NCI-H1694 (cell line): ENCODE data around the gene PALLD.

Experiments
- DNase-seq: peaks from one replicate; lab custom pipeline; 2025; lab: John Stamatoyannopoulos, UW

The PALLD gene

GRCh38 chr4:168648494-168648893 is 151.6 kb downstream of the PALLD start:
- no peak for DNase-seq

GRCh38 chr4:168648929-168649328 is 152.1 kb downstream of the PALLD start:
- DNase-seq, result no peak

GRCh38 chr4:168651374-168651773 is 154.5 kb downstream of the PALLD start:
- no peak for DNase-seq

GRCh38 chr4:168651864-168652263 is 155.0 kb downstream of the PALLD start:
- no peak for DNase-seq

- no peak for DNase-seq
Observed at GRCh38 chr4:168652755-168653154, 155.9 kb downstream of the PALLD start.

- no peak for DNase-seq
Observed at GRCh38 chr4:168654104-168654847, 157.4 kb downstream of the PALLD start.

- DNase-seq, result no peak
Observed at GRCh38 chr4:168654848-168655174, 158.0 kb downstream of the PALLD start.

GRCh38 chr4:168655182-168655581 is 158.3 kb downstream of the PALLD start:
- DNase-seq, result no peak

GRCh38 chr4:168656055-168656660 is 159.3 kb downstream of the PALLD start:
- peak; percentile 14 for DNase-seq

GRCh38 chr4:168656946-168657473 is 160.2 kb downstream of the PALLD start:
- no peak for DNase-seq

GRCh38 chr4:168658751-168659150 is 161.9 kb downstream of the PALLD start:
- DNase-seq, result no peak

GRCh38 chr4:168659741-168660465 is 163.1 kb downstream of the PALLD start:
- DNase-seq, result no peak

- DNase-seq, result no peak
Observed at GRCh38 chr4:168662297-168662984, 165.6 kb downstream of the PALLD start.

- no peak for DNase-seq
Observed at GRCh38 chr4:168664242-168664891, 167.5 kb downstream of the PALLD start.

- DNase-seq, result no peak
Observed at GRCh38 chr4:168666531-168666930, 169.7 kb downstream of the PALLD start.

GRCh38 chr4:168667376-168667775 is 170.5 kb downstream of the PALLD start:
- DNase-seq, result no peak

- DNase-seq, result no peak
Observed at GRCh38 chr4:168667921-168668320, 171.1 kb downstream of the PALLD start.

GRCh38 chr4:168673476-168673875 is 176.6 kb downstream of the PALLD start:
- DNase-seq, result no peak

- no peak for DNase-seq
Observed at GRCh38 chr4:168674077-168674747, 177.4 kb downstream of the PALLD start.

GRCh38 chr4:168674866-168675265 is 178.0 kb downstream of the PALLD start:
- DNase-seq, result no peak

- DNase-seq, result no peak
Observed at GRCh38 chr4:168677063-168677462, 180.2 kb downstream of the PALLD start.
